ENCODE results near the gene KAT6B.
"Not testable (repeated sequence)": the region's sequence is repeated elsewhere in the genome, so short reads cannot be mapped to it uniquely, and the experiment has no call there.

Gene KAT6B

DNA sequence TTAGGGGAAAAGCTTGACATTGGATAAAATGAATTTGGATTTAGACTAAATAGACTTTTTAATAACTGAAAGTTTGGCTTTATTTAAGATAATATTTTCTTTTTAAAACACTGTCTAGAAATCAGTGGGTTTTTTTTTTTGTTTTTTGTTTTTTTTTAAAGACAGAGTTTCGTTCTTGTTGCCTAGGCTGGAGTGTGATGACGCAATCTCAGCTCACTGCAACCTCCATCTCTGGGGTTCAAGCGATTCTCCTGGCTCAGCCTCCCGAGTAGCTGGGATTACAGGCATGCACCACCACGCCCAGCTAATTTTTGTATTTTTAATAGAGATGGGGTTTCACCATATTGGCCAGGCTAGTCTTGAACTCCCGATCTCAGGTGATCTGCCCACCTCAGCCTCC, 66.9 kb downstream of the KAT6B start:
- DNase-seq, result not testable (repeated sequence)

DNA sequence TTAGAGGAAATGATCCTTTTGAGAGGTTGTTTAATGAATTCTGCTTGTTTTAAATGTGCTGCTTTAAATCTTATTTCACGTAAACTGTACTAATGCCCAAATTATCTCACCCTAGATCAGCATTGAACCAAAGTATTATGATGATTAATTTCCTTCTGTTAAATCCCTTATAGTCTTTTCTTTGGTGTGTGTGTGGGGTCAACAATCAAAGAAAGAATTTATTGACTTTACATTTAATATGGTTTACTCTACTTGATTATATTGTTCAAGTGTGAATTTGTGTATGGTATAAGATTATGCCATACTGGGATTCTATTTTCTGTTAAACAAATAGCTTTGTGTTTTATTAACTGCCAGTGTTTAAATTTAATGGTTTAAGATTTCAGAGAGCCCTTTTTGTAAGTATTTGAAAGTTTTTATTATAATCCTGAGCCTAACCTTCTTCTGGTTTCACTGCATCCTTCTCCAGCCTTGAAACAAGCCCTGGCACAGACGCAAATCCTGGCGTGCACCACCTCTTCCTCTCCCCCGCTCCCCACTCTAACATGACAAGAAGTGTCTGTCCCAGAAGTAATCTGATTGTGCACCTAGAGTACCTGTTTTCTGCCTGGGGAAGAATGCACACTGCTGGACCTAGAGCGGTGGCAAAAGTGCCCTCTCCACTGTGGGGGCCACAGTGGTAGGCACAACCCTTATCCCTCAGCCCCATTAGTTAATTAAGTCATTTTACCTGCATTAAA, 70.6 kb downstream of the KAT6B start:
- DNase-seq, result no peak

- DNase-seq, result no peak
These were observed 72.0 kb downstream of the KAT6B start for GRCh38 chr10:74898201-74898976.

GRCh38 chr10:74900297-74900696, 73.9 kb downstream of the KAT6B start:
- DNase-seq, result no peak

DNA sequence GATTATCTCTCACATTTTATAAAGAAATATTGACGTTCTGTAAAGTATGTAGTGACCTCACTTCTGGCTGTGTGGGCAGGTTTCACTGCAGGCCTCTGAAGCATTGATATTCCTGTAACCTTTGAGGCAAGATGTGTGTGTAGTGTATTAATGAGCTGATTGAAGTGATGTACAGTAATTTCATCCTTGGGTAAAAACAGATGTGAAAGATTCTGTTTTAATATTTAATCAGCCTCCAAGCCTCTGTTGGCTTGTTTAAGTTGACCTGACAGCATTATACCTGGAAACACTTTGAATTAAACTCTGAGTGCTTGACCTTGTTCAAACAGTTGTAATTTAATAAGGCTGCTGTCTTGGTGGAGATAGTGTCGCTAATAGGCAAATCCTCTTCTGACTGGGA, 74.9 kb downstream of the KAT6B start:
- no peak for DNase-seq

- DNase-seq, result no peak
These were observed 75.6 kb downstream of the KAT6B start for GRCh38 chr10:74901867-74902450.

GRCh38 chr10:74903491-74903890, 77.1 kb downstream of the KAT6B start:
- no peak for DNase-seq

GRCh38 chr10:74906611-74907198, 80.3 kb downstream of the KAT6B start:
- DNase-seq, result no peak

- peak; percentile 59 for DNase-seq
These were observed 83.3 kb downstream of the KAT6B start for GRCh38 chr10:74909670-74910069.

GRCh38 chr10:74910241-74910975, 84.0 kb downstream of the KAT6B start:
- no peak for DNase-seq

DNA sequence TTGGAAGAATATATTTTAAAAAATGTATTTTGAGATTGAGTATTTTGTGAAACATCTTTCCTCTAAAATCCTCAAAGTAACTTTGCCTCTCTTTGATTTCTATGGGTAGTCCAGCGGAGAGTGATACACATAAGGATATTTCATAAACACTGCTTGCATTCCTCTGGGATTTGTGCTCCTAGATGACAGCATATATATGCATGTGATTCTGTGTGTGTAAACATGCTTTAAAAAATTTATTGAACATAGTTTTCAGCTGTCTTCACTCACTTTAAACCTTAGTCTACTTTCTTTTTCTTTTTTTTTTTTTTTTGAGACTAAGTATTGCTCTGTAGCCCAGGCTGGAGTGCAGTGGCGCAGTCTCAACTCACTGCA, 84.6 kb downstream of the KAT6B start:
- peak; percentile 35 for DNase-seq

- DNase-seq, result no peak
These were observed 85.8 kb downstream of the KAT6B start for GRCh38 chr10:74912182-74912581.

GRCh38 chr10:74912682-74913081, 86.3 kb downstream of the KAT6B start:
- no peak for DNase-seq

DNA sequence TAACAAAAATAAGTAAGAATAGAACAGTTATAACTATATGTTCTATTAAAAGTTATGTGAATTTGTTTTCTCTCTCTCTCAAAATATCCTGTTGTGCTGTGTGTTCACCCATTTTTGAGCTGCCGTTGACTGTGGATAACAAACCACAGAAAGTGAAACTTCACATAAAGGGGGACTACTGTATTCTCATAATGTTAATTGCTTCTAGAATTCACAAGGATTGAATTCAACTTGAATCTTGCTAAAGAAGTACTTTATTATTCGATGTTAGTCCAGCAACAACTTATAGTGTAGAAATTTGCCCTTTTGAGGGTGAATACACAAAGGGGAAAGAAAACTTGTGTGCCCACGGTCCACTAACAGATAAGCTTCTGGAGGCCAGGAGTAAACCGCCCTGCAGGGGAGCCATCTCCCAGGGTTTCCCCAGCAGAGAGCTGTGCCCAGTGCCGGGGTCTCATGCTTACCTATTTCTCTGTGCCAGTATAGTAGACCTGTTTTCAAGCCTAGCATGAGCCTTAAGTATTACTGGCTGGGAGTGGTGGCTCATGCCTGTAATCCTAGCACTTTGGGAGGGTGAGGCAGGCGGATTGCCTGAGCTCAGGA, 87.1 kb downstream of the KAT6B start:
- no peak for DNase-seq

DNA sequence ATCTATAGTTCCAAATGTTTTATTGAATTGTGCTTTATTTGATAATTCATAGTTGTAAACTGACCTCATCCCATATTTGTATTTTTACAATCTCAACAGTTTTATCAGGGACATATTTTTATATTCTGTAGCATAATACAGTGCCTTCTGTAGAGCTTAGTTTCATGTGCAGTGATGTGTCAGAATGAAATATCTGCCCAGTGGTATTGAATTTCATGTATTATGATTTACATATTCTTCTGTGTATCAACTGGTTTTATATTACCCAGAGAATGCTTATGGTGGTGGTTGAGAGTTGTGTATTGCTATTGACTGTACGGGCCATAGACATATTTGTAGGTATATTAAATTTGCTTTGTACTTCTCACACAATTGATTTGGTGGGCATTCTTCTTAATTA, 89.9 kb downstream of the KAT6B start:
- no peak for DNase-seq

DNA sequence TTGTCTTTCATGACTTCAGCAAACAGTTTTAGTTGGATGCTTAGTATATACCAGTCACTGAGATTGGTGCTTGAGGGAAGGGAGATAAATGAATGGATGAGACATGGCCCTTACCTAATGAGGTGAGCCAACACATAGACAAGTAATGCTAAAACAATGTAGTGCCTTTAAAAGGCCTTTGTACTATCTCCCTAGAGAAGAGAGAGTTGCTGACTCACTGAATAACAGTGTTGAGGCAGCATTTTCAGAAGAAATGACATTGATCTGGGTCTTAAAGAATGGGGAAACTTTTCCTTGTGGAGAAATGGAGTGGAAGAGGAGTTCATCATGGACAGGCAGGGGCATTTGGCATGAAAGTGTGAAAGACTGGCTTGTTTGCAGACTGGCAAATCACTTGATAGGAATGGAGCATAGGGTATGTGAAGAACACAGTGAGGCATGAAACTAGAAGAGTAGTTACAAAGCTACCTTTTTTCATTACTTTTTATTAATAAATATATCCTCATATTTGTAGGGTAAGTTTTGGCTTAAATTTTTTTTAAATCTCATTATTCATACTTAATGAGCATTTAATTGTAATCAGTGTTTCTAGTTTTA, 91.2 kb downstream of the KAT6B start:
- DNase-seq, result peak; percentile 83

GRCh38 chr10:74919671-74920070, 93.3 kb downstream of the KAT6B start:
- no peak for DNase-seq

- DNase-seq, result not testable (repeated sequence)
These were observed 94.7 kb downstream of the KAT6B start for GRCh38 chr10:74921070-74921469.

GRCh38 chr10:74921744-74922143, 95.3 kb downstream of the KAT6B start:
- peak; percentile 51 for DNase-seq

GRCh38 chr10:74922921-74923320, 96.5 kb downstream of the KAT6B start:
- DNase-seq, result no peak

DNA sequence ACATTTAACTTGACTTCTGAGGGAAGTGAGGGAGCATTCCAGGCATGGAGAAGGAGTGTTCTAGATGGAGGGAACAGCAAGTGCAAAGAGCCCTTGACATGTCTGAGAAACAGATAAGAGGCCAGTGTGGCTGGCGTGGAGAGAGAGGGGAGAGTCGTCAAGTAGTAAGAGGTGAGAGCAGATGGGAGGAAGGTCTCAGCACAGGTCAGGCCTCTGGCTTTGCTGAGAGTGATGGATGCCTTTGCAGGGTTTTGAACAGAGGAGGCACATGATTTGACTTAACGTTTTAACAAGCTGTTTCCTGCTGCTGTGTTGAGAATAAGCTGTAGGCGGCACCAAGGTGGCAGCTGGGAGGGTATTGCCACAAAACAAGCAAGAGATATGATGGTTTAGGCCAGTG, 97.2 kb downstream of the KAT6B start:
- no peak for DNase-seq

Measured in fibroblast of upper back skin (primary cell).